Panc1 (cell line): ENCODE results near the gene C1orf56.

ENCODE experiments used
- CTCF ChIP-seq: fragments of 450-650 bp; IDR thresholded peaks from 2 replicates; pipeline ENCODE4 v1.5.1; 2017; ENCODE audit warnings: mild to moderate bottlenecking
- POLR2AphosphoS5 ChIP-seq: IDR thresholded peaks from 2 replicates; pipeline ENCODE4 v1.6.1; 2012; ENCODE audit warnings: mild to moderate bottlenecking, low read depth, low read length, moderate library complexity
- REST ChIP-seq, 2 experiments: IDR thresholded peaks; 2 replicates each; pipeline ENCODE4 v1.6.1; 2011 to 2012; ENCODE audit warnings: low read depth in 2 of 2, control low read depth in 1 of 2, low read length in 1 of 2, mild to moderate bottlenecking in 1 of 2, moderate library complexity in 1 of 2; ENCODE audit not compliant: insufficient read depth in 1 of 2
- SIN3A ChIP-seq: IDR thresholded peaks from 2 replicates; pipeline ENCODE4 v1.6.1; 2012; ENCODE audit warnings: low read depth, mild to moderate bottlenecking, low read length, moderate library complexity, borderline replicate concordance; ENCODE audit not compliant: insufficient read depth
- TCF7L2 ChIP-seq: IDR thresholded peaks from 2 replicates; pipeline ENCODE4 v1.6.1; 2011; ENCODE audit warnings: mild to moderate bottlenecking, low read depth, low read length, inconsistent platforms

- TF ChIP-seq CTCF (no peak), POLR2AphosphoS5 (no peak), REST (IDR thresholded peaks at IDR 0.05; ENCODE audit: insufficient read depth in 1 of 2, low read depth in 2 of 2, low read length in 1 of 2) (no peak), SIN3A (no peak), TCF7L2 (no peak)
Measured at GRCh38 chr1:151002611-151003010, 44.9 kb upstream of the C1orf56 start.
